ENCODE measurements around the gene LYSMD4. TPM values are rescaled to one million over a fixed set of nuclear protein-coding genes. Genes with fewer than 3 reads are reported as not detected.

Gene LYSMD4
- total and polyA plus RNA-seq, 2 of the 13 experiments (the other 11 are each of a cell fraction or from before 2014, with no cell fraction given) = 7.4 to 8.5 TPM

- TF ChIP-seq MED8 (CRISPR knock-in tag; IDR thresholded peaks at IDR 0.05; ENCODE audit: insufficient replicate concordance) = no peak
- TF ChIP-seq, protein P1, sequence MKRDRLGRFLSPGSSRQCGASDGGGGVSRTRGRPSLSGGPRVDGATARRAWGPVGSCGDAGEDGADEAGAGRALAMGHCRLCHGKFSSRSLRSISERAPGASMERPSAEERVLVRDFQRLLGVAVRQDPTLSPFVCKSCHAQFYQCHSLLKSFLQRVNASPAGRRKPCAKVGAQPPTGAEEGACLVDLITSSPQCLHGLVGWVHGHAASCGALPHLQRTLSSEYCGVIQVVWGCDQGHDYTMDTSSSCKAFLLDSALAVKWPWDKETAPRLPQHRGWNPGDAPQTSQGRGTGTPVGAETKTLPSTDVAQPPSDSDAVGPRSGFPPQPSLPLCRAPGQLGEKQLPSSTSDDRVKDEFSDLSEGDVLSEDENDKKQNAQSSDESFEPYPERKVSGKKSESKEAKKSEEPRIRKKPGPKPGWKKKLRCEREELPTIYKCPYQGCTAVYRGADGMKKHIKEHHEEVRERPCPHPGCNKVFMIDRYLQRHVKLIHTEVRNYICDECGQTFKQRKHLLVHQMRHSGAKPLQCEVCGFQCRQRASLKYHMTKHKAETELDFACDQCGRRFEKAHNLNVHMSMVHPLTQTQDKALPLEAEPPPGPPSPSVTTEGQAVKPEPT (CRISPR knock-in tag; IDR thresholded peaks at IDR 0.05; ENCODE audit: low read depth) = peak; percentile 41; the same call in 1 of the 2 replicates
- no peak for TF ChIP-seq ZNF224 (CRISPR knock-in tag; IDR thresholded peaks at IDR 0.05)
- 0 out of 2 replicates have a peak, but pooled peaks have one; percentile 38 for TF ChIP-seq ZNF451 (CRISPR knock-in tag; IDR thresholded peaks at IDR 0.05)
- peak; percentile 44; the same call in 1 of the 2 replicates for TF ChIP-seq YEATS4 (CRISPR knock-in tag; IDR thresholded peaks at IDR 0.05; ENCODE audit: borderline replicate concordance)
- no peak for TF ChIP-seq NPAS2 (CRISPR knock-in tag; IDR thresholded peaks at IDR 0.05; ENCODE audit: borderline replicate concordance)
- no peak for TF ChIP-seq KDM4B (CRISPR knock-in tag; IDR thresholded peaks at IDR 0.05)
- peak; percentile 68 for TF ChIP-seq ZFY (CRISPR knock-in tag; IDR thresholded peaks at IDR 0.05)
- TF ChIP-seq RCOR2 (CRISPR knock-in tag; IDR thresholded peaks at IDR 0.05) = no peak
- 0 out of 2 replicates have a peak, but pooled peaks have one; percentile 38 for TF ChIP-seq KDM3A (CRISPR knock-in tag; IDR thresholded peaks at IDR 0.05; ENCODE audit: low read depth)
- peak; percentile 32; the same call in 1 of the 2 replicates for TF ChIP-seq SAFB2 (CRISPR knock-in tag; IDR thresholded peaks at IDR 0.05; ENCODE audit: borderline replicate concordance, low read depth)
- no peak for TF ChIP-seq NCOR1 (IDR thresholded peaks at IDR 0.05; ENCODE audit: borderline replicate concordance, low read length)
- TF ChIP-seq, protein P2, sequence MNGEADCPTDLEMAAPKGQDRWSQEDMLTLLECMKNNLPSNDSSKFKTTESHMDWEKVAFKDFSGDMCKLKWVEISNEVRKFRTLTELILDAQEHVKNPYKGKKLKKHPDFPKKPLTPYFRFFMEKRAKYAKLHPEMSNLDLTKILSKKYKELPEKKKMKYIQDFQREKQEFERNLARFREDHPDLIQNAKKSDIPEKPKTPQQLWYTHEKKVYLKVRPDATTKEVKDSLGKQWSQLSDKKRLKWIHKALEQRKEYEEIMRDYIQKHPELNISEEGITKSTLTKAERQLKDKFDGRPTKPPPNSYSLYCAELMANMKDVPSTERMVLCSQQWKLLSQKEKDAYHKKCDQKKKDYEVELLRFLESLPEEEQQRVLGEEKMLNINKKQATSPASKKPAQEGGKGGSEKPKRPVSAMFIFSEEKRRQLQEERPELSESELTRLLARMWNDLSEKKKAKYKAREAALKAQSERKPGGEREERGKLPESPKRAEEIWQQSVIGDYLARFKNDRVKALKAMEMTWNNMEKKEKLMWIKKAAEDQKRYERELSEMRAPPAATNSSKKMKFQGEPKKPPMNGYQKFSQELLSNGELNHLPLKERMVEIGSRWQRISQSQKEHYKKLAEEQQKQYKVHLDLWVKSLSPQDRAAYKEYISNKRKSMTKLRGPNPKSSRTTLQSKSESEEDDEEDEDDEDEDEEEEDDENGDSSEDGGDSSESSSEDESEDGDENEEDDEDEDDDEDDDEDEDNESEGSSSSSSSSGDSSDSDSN (CRISPR knock-in tag; IDR thresholded peaks at IDR 0.05) = 0 out of 2 replicates have a peak, but pooled peaks have one; percentile 4
- TF ChIP-seq ZBTB14 (CRISPR knock-in tag; IDR thresholded peaks at IDR 0.05) = no peak
- no peak for TF ChIP-seq ZNF841 (CRISPR knock-in tag; IDR thresholded peaks at IDR 0.05; ENCODE audit: borderline replicate concordance)
- 0 out of 4 replicates have a peak, but pooled peaks of 1 of the 2 experiments have one; percentile 8 for TF ChIP-seq ATF4 (CRISPR knock-in tag; IDR thresholded peaks at IDR 0.05)
- TF ChIP-seq NFKB2 (CRISPR knock-in tag; IDR thresholded peaks at IDR 0.05; ENCODE audit: borderline replicate concordance) = peak; percentile 44; the same call in 1 of the 2 replicates
- TF ChIP-seq KLF13 (CRISPR knock-in tag; IDR thresholded peaks at IDR 0.05) = no peak
- TF ChIP-seq ZNF678 (CRISPR knock-in tag; IDR thresholded peaks at IDR 0.05) = 0 out of 2 replicates have a peak, but pooled peaks have one; percentile 34
Observed at GRCh38 chr15:99733268-99734039, at the start of gene LYSMD4 (continued).

All from HepG2 (cell line).